ENCODE results near the gene HSD17B1.
"Not testable (repeated sequence)": the region's sequence is repeated elsewhere in the genome, so short reads cannot be mapped to it uniquely, and the experiment has no call there.

The HSD17B1 gene, protein sequence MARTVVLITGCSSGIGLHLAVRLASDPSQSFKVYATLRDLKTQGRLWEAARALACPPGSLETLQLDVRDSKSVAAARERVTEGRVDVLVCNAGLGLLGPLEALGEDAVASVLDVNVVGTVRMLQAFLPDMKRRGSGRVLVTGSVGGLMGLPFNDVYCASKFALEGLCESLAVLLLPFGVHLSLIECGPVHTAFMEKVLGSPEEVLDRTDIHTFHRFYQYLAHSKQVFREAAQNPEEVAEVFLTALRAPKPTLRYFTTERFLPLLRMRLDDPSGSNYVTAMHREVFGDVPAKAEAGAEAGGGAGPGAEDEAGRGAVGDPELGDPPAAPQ

GRCh38 chr17:42552736-42553135 is at the start of gene HSD17B1:
HSD17B1 (plus strand) TSS chr17:42552923; CDS start chr17:42552934, 11 bp downstream.
- not testable (repeated sequence) for DNase-seq (ENCODE audit: extremely low read depth, low read depth)

GRCh38 chr17:42502926-42503325 is 49.8 kb upstream of the HSD17B1 start:
- TF ChIP-seq, protein P1, sequence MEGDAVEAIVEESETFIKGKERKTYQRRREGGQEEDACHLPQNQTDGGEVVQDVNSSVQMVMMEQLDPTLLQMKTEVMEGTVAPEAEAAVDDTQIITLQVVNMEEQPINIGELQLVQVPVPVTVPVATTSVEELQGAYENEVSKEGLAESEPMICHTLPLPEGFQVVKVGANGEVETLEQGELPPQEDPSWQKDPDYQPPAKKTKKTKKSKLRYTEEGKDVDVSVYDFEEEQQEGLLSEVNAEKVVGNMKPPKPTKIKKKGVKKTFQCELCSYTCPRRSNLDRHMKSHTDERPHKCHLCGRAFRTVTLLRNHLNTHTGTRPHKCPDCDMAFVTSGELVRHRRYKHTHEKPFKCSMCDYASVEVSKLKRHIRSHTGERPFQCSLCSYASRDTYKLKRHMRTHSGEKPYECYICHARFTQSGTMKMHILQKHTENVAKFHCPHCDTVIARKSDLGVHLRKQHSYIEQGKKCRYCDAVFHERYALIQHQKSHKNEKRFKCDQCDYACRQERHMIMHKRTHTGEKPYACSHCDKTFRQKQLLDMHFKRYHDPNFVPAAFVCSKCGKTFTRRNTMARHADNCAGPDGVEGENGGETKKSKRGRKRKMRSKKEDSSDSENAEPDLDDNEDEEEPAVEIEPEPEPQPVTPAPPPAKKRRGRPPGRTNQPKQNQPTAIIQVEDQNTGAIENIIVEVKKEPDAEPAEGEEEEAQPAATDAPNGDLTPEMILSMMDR (IDR thresholded peaks at IDR 0.05; ENCODE audit: low read depth, low read length) = no peak
- no peak for DNase-seq (ENCODE audit: extremely low read depth, low read depth)

DNA sequence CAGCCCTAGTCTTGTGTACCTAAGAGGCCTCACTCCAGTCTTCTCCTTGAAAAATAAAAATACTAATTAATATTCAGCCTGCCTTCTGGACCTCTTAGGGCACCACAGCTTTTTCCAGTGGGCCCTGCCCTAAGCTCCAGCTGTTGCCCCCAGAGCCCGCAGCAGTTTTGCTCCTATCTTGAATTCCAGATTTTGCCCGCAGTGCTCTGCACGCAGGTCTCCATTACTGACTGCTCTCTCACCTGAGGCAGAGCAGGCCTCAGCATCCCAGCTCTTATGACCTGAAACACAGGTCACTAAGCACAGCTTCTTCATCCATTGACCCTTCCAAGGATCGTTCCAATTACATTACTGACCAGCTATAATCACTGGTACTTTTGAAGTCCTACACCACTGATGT is 45.1 kb upstream of the HSD17B1 start:
- no peak for DNase-seq (ENCODE audit: extremely low read depth, low read depth)
- TF ChIP-seq, protein P1 (IDR thresholded peaks at IDR 0.05; ENCODE audit: low read depth, low read length) = no peak

DNA sequence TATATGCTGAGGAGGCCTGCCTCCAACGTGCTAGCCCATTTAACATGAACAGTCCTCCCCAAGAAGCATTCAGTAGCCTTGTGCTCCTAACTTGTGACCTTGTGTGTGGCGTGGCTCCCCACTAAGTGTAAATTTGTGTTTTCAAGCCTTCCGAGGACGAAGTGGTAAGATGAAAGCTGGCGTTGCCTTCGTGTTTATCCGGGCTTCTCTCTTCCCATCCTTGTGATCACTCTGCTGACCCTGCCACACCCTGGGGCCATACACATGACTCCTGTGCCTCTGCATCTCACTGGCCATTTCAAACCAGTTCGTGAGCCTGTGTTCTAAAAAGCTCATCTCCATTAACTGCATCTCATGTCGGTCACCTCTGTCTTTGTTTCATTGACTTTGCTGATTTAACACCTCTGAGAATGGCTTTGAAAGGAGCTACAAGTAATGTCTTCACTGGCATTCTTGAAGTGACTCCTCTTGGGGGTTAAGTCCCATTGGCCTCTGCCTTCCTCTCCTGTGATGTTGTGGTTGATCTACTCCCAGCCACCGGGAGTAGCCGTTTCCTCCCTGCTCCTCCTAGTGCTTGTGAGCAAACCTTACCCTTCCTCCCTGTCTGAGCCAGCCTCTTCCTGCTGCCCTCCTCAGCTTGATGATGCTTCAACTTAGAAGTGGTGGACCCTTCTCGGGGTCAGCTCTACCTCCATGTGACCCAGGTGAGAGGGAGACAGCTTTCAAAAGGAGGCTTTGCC is 44.1 kb upstream of the HSD17B1 start:
- TF ChIP-seq, protein P1 (IDR thresholded peaks at IDR 0.05; ENCODE audit: low read depth, low read length) = no peak
- DNase-seq (ENCODE audit: extremely low read depth, low read depth) = no peak

GRCh38 chr17:42509409-42509808 is 43.3 kb upstream of the HSD17B1 start:
- TF ChIP-seq, protein P1 (IDR thresholded peaks at IDR 0.05; ENCODE audit: low read depth, low read length) = no peak
- DNase-seq (ENCODE audit: extremely low read depth, low read depth) = no peak

- TF ChIP-seq, protein P1 (IDR thresholded peaks at IDR 0.05; ENCODE audit: low read depth, low read length) = no peak
- no peak for DNase-seq (ENCODE audit: extremely low read depth, low read depth)
Measured at GRCh38 chr17:42509841-42510240, 42.9 kb upstream of the HSD17B1 start.

GRCh38 chr17:42512246-42512645 is 40.5 kb upstream of the HSD17B1 start:
- TF ChIP-seq, protein P1 (IDR thresholded peaks at IDR 0.05; ENCODE audit: low read depth, low read length) = no peak
- no peak for DNase-seq (ENCODE audit: extremely low read depth, low read depth)
